WTC11 (cell line): ENCODE data around the gene BCAS3.

Experiments used
- ATF3 ChIP-seq: sonication (generic); formaldehyde crosslinking; conservative IDR thresholded peaks from 2 replicates; pipeline ENCODE4 v1.8.1; 2022; ENCODE audit warnings: mild to moderate bottlenecking, missing genetic modification reagents
- CTCF ChIP-seq: fragments of 200-600 bp; IDR thresholded peaks from 2 replicates; pipeline ENCODE4 v1.8.0; 2022; ENCODE audit warnings: antibody characterized with exemption
- FOXP1 ChIP-seq: sonication (generic); formaldehyde crosslinking; IDR thresholded peaks from 2 replicates; pipeline ENCODE4 v1.8.0; 2022; ENCODE audit warnings: missing genetic modification reagents, mild to moderate bottlenecking, moderate library complexity, borderline replicate concordance
- HMGXB4 ChIP-seq: sonication (generic); formaldehyde crosslinking; IDR thresholded peaks from 2 replicates; pipeline ENCODE4 v1.8.1; 2023; ENCODE audit warnings: mild to moderate bottlenecking, moderate library complexity, missing genetic modification reagents
- IRF1 ChIP-seq: sonication (generic); formaldehyde crosslinking; IDR thresholded peaks from 2 replicates; pipeline ENCODE4 v1.8.0; 2023; ENCODE audit warnings: missing genetic modification reagents
- PRDM15 ChIP-seq: sonication (generic); formaldehyde crosslinking; IDR thresholded peaks from 2 replicates; pipeline ENCODE4 v1.8.0; 2022; ENCODE audit warnings: missing genetic modification reagents
- PREB ChIP-seq: sonication (generic); formaldehyde crosslinking; IDR thresholded peaks from 2 replicates; pipeline ENCODE4 v1.8.1; 2022; ENCODE audit warnings: mild to moderate bottlenecking, missing genetic modification reagents, moderate library complexity, borderline replicate concordance
- TCF7 ChIP-seq: sonication (generic); formaldehyde crosslinking; IDR thresholded peaks from 2 replicates; pipeline ENCODE4 v1.8.0; 2022; ENCODE audit warnings: mild to moderate bottlenecking, low read depth, missing genetic modification reagents, moderate library complexity
- USF1 ChIP-seq: sonication (generic); formaldehyde crosslinking; IDR thresholded peaks from 2 replicates; pipeline ENCODE4 v1.8.0; 2022; ENCODE audit warnings: mild to moderate bottlenecking, missing genetic modification reagents
- ZNF317 ChIP-seq: sonication (generic); formaldehyde crosslinking; IDR thresholded peaks from 2 replicates; pipeline ENCODE4 v1.8.1; 2023; ENCODE audit warnings: low read depth, mild to moderate bottlenecking, moderate library complexity, missing genetic modification reagents, borderline replicate concordance

- TF ChIP-seq PREB (no peak), ATF3 (no peak), TCF7 (no peak), PRDM15 (CRISPR knock-in tag) (no peak), IRF1 (CRISPR knock-in tag) (no peak), CTCF (no peak), ZNF317 (CRISPR knock-in tag) (no peak), FOXP1 (CRISPR knock-in tag) (no peak), HMGXB4 (no peak), USF1 (no peak)
Measured at GRCh38 chr17:61149106-61149825, 471.6 kb downstream of the BCAS3 start.
